ENCODE measurements around the gene GIMAP7.

DNA sequence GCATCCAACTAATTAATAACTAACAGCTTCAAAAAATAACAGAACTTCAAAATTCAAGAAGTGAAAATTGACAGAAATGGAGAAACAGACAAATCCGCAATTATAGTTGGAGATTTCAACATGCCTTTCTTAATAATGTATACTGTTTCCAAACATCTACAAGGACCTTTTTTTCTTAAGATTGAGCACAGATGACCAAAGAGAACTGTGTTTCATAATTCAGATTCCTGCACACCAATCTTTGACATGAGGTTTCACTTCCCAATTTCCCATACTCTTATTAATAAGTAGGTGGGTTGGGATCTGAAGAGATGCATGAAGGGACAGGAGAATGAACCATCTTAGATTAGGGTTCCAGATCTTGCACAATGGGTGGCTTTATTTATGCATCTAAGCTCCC lies 24.9 kb upstream of the GIMAP7 start:
- TF ChIP-seq, protein P1, sequence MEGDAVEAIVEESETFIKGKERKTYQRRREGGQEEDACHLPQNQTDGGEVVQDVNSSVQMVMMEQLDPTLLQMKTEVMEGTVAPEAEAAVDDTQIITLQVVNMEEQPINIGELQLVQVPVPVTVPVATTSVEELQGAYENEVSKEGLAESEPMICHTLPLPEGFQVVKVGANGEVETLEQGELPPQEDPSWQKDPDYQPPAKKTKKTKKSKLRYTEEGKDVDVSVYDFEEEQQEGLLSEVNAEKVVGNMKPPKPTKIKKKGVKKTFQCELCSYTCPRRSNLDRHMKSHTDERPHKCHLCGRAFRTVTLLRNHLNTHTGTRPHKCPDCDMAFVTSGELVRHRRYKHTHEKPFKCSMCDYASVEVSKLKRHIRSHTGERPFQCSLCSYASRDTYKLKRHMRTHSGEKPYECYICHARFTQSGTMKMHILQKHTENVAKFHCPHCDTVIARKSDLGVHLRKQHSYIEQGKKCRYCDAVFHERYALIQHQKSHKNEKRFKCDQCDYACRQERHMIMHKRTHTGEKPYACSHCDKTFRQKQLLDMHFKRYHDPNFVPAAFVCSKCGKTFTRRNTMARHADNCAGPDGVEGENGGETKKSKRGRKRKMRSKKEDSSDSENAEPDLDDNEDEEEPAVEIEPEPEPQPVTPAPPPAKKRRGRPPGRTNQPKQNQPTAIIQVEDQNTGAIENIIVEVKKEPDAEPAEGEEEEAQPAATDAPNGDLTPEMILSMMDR (IDR thresholded peaks at IDR 0.05), result no peak
- TF ChIP-seq POLR2A (IDR thresholded peaks at IDR 0.05), result no peak

Data from upper lobe of left lung (tissue), 4 donors.